Prostate gland (tissue), 2 donors: ENCODE results near the gene SLCO3A1.
"Not testable (repeated sequence)": the region's sequence is repeated elsewhere in the genome, so short reads cannot be mapped to it uniquely, and the experiment has no call there.

ENCODE experiments used
- CTCF ChIP-seq, 4 experiments: fragments of 200-600 bp in 2 of 4; fragments of 450-650 bp in 2 of 4; sonication (generic) in 2 of 4; IDR thresholded peaks; 1 replicate in 3 of 4; 2 replicates in 1 of 4; pipeline ENCODE4 v1.5.1; 2016 to 2019; ENCODE audit warnings: antibody characterized with exemption in 4 of 4, mild to moderate bottlenecking in 2 of 4, moderate library complexity in 2 of 4
- POLR2A ChIP-seq: fragments of 450-650 bp; IDR thresholded peaks from one replicate; pipeline ENCODE4 v1.6.1; 2016; ENCODE audit warnings: antibody characterized with exemption, mild to moderate bottlenecking
- POLR2AphosphoS5 ChIP-seq: sonication (generic); formaldehyde crosslinking; IDR thresholded peaks from one replicate; pipeline ENCODE4 v1.6.1; 2017; ENCODE audit warnings: antibody characterized with exemption

- not testable (repeated sequence) for TF ChIP-seq POLR2A; POLR2AphosphoS5; CTCF (IDR thresholded peaks at IDR 0.05)
Observed at GRCh38 chr15:92059971-92060311, 206.4 kb downstream of the SLCO3A1 start.
